HG03457 (cell line): Measurements from ENCODE around the gene DPP8.
"Not testable (repeated sequence)": the region's sequence is repeated elsewhere in the genome, so short reads cannot be mapped to it uniquely, and the experiment has no call there.

ENCODE experiments used
- ATAC-seq: cut with Tn5 transposase; IDR thresholded peaks from one replicate; pipeline ENCODE4 v1.9.1; 2021; ENCODE audit warnings: moderate number of reproducible peaks; ENCODE audit not compliant: unreplicated experiment

The DPP8 gene

GRCh38 chr15:65525622-65526021 is 8.1 kb upstream of the DPP8 start:
- ATAC-seq, result no peak

- ATAC-seq, result no peak
These were observed 6.7 kb upstream of the DPP8 start for GRCh38 chr15:65524226-65524625.

- no peak for ATAC-seq
These were observed 3.9 kb upstream of the DPP8 start for GRCh38 chr15:65521350-65521749.

- ATAC-seq, result no peak
These were observed 1.3 kb upstream of the DPP8 start for GRCh38 chr15:65518633-65519285.

- ATAC-seq, result no peak
These were observed 348 bp upstream of the DPP8 start for GRCh38 chr15:65517866-65518207.

- ATAC-seq, result no peak
These were observed 4.6 kb downstream of the DPP8 start for GRCh38 chr15:65512807-65513416.

- no peak for ATAC-seq
These were observed 5.3 kb downstream of the DPP8 start for GRCh38 chr15:65512189-65512588.

- no peak for ATAC-seq
These were observed 8.2 kb downstream of the DPP8 start for GRCh38 chr15:65509321-65509720.

- no peak for ATAC-seq
These were observed 23.4 kb downstream of the DPP8 start for GRCh38 chr15:65494076-65494475.

GRCh38 chr15:65484876-65485275 is 32.6 kb downstream of the DPP8 start:
- ATAC-seq, result no peak

- ATAC-seq, result no peak
These were observed 40.6 kb downstream of the DPP8 start for GRCh38 chr15:65476903-65477302.

GRCh38 chr15:65470866-65471265 is 46.6 kb downstream of the DPP8 start:
- ATAC-seq, result no peak

GRCh38 chr15:65468229-65468909 is 49.1 kb downstream of the DPP8 start:
- no peak for ATAC-seq

- no peak for ATAC-seq
These were observed 50.6 kb downstream of the DPP8 start for GRCh38 chr15:65466901-65467300.

- ATAC-seq, result not testable (repeated sequence)
These were observed 54.4 kb downstream of the DPP8 start for GRCh38 chr15:65463096-65463495.

- ATAC-seq, result no peak
These were observed 56.6 kb downstream of the DPP8 start for GRCh38 chr15:65460741-65461347.

GRCh38 chr15:65455256-65455655 is 62.2 kb downstream of the DPP8 start:
- ATAC-seq, result not testable (repeated sequence)

- no peak for ATAC-seq
These were observed 65.5 kb downstream of the DPP8 start for GRCh38 chr15:65451989-65452388.

- no peak for ATAC-seq
These were observed 66.9 kb downstream of the DPP8 start for GRCh38 chr15:65450556-65450955.

GRCh38 chr15:65447145-65447544 is 70.3 kb downstream of the DPP8 start:
- no peak for ATAC-seq

- no peak for ATAC-seq
These were observed 83.3 kb downstream of the DPP8 start for GRCh38 chr15:65434201-65434600.

- no peak for ATAC-seq
These were observed 85.8 kb downstream of the DPP8 start for GRCh38 chr15:65431731-65432130.
